ENCODE measurements around the gene NHSL1. TPM values are rescaled to one million over a fixed set of nuclear protein-coding genes. Genes with fewer than 3 reads are reported as not detected.

The NHSL1 gene
- total and polyA plus RNA-seq, 2 of the 8 experiments (the other 6 are each of a cell fraction or from before 2014, with no cell fraction given) = 7.2 to 32.4 TPM

- Histone ChIP-seq H4K8ac (ENCODE audit: extremely low read depth, insufficient read depth, low read length) (no peak overlapping the region), H2BK5ac (ENCODE audit: low read depth, low read length) (no peak overlapping the region), H3K36me3 (ENCODE audit: control insufficient read depth in 2 of 4, insufficient read depth in 4 of 4, low read length in 3 of 4) (no peaks in the 10 kb centered on the region), H3K23ac (ENCODE audit: insufficient read length) (no peak overlapping the region), H3K18ac (ENCODE audit: extremely low read depth, low read length) (no peak overlapping the region), H3K79me2 (ENCODE audit: control insufficient read depth in 1 of 2, insufficient read depth in 2 of 2, low read length in 2 of 2) (no peaks in the 10 kb centered on the region), H3K4me1 (replicated peaks in 1 of 4; ENCODE audit: control insufficient read depth in 3 of 4, insufficient read depth in 4 of 4, low read length in 3 of 4) (no peaks in the 10 kb centered on the region; a peak in 1 of 7 replicates), H4K91ac (replicated peaks; ENCODE audit: insufficient read length, low read length) (no peak overlapping the region), H2AFZ (ENCODE audit: low read length) (no peak overlapping the region), H3K14ac (ENCODE audit: insufficient read length) (no peak overlapping the region), H3K4me2 (ENCODE audit: insufficient read depth in 1 of 2, low read depth in 2 of 2, low read length in 2 of 2) (no peak overlapping the region), H3K9ac (replicated peaks in 1 of 4; ENCODE audit: extremely low read depth in 1 of 4, low read depth in 3 of 4, low read length in 3 of 4) (peak overlapping the region in 1 of 4 experiments; percentile 11; a peak in 1 of 7 replicates), H2BK12ac (ENCODE audit: low read depth, low read length) (no peak overlapping the region), H4K5ac (ENCODE audit: insufficient read length, low read depth, low read length) (no peak overlapping the region), H3K4me3 (ENCODE audit: extremely low read depth in 1 of 4, insufficient read depth in 2 of 4, low read depth in 3 of 4, low read length in 4 of 4) (no peak overlapping the region), H3K27me3 (replicated peaks in 1 of 4; ENCODE audit: control insufficient read depth in 3 of 4, extremely low read depth in 1 of 4, insufficient read depth in 3 of 4, low read length in 3 of 4) (no peaks in the 10 kb centered on the region; a peak in 1 of 7 replicates), H2BK120ac (replicated peaks; ENCODE audit: low read depth, low read length) (no peak overlapping the region), H3K4ac (replicated peaks; ENCODE audit: insufficient read length, low read depth, low read length) (peak overlapping the region; percentile 47), H2BK20ac (ENCODE audit: low read length) (no peak overlapping the region), H2AK5ac (ENCODE audit: low read depth, low read length) (no peak overlapping the region), H3K23me2 (ENCODE audit: low read depth, low read length) (no peaks in the 10 kb centered on the region), H3K79me1 (ENCODE audit: low read depth, low read length) (no peaks in the 10 kb centered on the region), H3K27ac (ENCODE audit: low read depth, low read length) (no peak overlapping the region), H2BK15ac (ENCODE audit: low read length) (no peak overlapping the region), H4K20me1 (replicated peaks in 1 of 2; ENCODE audit: control insufficient read depth in 1 of 2, insufficient read depth in 2 of 2, low read length in 2 of 2) (no peaks in the 10 kb centered on the region), H3K9me3 (ENCODE audit: insufficient read depth in 2 of 2, low read depth in 1 of 2, low read length in 1 of 2) (no peaks in the 10 kb centered on the region), H3K56ac (replicated peaks; ENCODE audit: insufficient read length, low read depth, low read length) (no peak overlapping the region)
- 87% methylated on average over 8 of the region's 8 CpGs; no CpG with 5 or more reads in 1 of the 2 experiments for WGBS, 2 experiments (ENCODE audit: extremely low coverage in 1 of 2, insufficient coverage in 1 of 2, insufficient read length in 1 of 2, insufficient replicate concordance in 2 of 2, low coverage in 1 of 2, low lambda C conversion rate in 2 of 2, missing lambda C conversion rate in 1 of 2)
- DNase-seq (ENCODE audit: low read depth in 1 of 2, low spot score in 2 of 2) (no peak), FAIRE-seq (no peak)
- CTCF ChIA-PET (ENCODE audit: partially characterized antibody) = interaction anchor here (0.7 to 2.7 kb wide), 10 partner anchors 10 to 282 kb away, joined by 3 to 14 read pairs (median 3); no protein-coding TSS in a partner anchor
- no peak for TF ChIP-seq BACH1 (IDR thresholded peaks at IDR 0.05; ENCODE audit: low read length)
- TF ChIP-seq CBX5 (IDR thresholded peaks at IDR 0.05; ENCODE audit: low read depth, low read length) = no peak
- no peak for TF ChIP-seq SP1 (IDR thresholded peaks at IDR 0.05; ENCODE audit: low read depth, low read length)
- TF ChIP-seq TAF1 (IDR thresholded peaks at IDR 0.05; ENCODE audit: low read depth, low read length) = no peak
- TF ChIP-seq CTCF (IDR thresholded peaks at IDR 0.05; ENCODE audit: control extremely low read depth in 1 of 3, insufficient read depth in 1 of 3, low read depth in 1 of 3, low read length in 3 of 3) = peak in 1 of 3 experiments; percentile 6; a peak in 1 of 4 replicates
- TF ChIP-seq CHD1 (IDR thresholded peaks at IDR 0.05; ENCODE audit: low read depth, low read length) = no peak
- peak; percentile 30 to 47 for TF ChIP-seq RAD21 (IDR thresholded peaks at IDR 0.05 in 1 of 2, conservative IDR thresholded peaks at IDR 0.05 in 1 of 2; ENCODE audit: low read depth in 2 of 2, low read length in 2 of 2)
- POLR2A ChIA-PET (ENCODE audit: partially characterized antibody) = no interaction called here
These were observed 101.9 kb downstream of the NHSL1 start for GRCh38 chr6:138397128-138398122.
